HG03432 (cell line): ENCODE measurements around the gene CCDC89.
"Not testable (repeated sequence)": the region's sequence is repeated elsewhere in the genome, so short reads cannot be mapped to it uniquely, and the experiment has no call there.

Experiments
- ATAC-seq: cut with Tn5 transposase; IDR thresholded peaks from one replicate; pipeline ENCODE4 v1.9.1; 2021; ENCODE audit warnings: mild to moderate bottlenecking, moderate library complexity; ENCODE audit not compliant: unreplicated experiment

Gene CCDC89

DNA sequence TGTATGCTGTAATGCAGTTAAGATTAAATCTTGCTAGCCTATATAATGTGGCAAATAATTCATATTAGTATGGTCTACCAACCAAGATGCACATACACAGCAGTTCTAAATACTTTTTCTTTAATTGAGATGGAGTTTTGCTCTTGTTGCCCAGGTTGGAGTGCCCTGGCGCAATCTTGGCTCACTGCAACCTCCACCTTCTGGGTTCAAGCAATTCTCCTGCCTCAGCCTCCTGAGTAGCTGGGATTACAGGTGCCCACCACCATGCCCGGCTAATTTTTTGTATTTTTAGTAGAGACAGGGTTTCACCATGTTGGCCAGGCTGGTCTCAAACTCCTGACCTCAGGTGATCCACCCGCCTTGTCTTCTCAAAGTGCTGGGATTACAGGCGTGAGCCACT, 31.7 kb downstream of the CCDC89 start:
- ATAC-seq, result not testable (repeated sequence)

DNA sequence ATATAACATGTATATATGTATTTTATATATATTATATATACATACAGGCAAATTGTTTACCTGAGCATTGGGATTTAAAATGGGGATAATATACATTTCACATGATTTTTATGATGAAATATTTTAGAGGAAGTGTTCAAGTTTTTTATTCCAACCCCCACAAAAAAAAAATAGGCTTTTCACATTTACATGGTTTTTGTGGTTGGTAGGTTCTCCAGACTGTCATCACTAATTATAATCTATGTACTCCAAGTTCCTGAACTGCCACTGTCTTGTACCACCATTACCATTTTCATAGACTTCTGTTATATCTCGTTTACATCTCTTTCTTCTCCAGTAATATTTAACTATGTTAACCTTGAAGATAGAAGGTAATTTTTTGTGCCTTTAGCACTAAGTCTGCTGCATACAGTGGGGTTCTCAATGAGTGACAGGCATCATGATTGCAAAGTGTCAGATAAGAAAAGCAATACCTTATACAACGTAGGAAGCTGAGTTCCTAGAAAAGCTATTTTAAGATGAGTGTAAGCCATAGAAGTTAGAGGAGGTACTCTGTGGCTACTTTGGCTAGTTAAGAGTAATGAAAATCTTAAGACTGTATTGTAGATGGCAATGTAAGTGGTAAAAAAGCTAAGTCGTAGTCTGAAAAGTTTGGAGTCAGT, 33.1 kb downstream of the CCDC89 start:
- no peak for ATAC-seq

DNA sequence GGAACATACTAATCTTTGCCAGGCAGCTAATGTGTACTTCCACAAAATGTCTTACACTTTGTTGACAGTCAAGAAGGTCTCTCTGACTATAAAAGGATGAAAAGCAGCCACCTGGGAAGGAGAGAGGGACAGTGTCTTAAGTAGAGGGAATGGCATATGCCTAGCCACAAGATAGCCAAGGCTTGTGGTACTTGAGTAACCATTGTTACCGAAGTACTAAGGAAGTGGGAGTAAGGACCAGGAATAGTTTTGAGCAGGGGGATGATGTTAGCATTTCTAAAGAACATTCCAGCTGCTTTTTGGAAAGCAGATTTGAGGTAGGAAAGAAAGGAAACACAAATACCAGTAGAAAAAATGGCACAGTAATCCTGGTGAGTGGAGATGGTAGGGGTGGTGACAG, 34.9 kb downstream of the CCDC89 start:
- ATAC-seq, result no peak

DNA sequence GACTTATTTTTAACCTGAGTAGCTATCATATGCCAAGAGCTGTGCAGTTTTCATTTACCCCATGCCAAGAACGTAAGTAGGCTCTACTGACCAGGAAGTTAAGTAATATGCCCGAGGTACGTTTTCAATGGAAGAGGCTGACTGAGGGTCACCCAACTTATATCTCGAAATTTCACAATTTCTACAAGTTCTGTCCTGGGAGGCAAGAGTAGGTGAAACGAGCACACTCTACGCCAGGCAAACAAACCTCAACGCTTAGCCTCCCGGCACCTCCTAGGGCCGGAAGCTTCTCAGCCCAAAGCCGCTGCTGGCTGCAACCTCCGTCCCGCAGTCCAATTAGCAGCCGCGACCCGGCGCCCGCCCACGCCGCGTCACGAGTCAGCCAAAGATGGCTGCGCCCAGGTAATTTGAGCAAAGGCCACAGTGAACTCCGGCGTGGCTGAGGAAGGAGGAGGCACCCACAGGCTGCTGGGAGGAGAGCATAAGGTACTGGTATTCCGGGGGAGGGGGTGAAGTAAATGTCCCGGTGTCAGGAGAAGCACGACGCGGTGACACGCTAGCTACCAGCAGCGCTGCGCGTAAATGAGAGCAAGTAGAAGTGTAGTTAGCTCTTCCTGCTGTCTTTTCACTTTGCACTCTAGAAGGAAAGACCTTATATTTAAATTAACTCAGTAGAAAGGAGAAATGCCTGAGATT, 38.2 kb downstream of the CCDC89 start, which contains the start of gene TMEM126A:
TMEM126A (plus strand) TSS at position 364 of the 696 bp plus-strand sequence. CDS start 2,289 bp downstream, outside the sequence.
- ATAC-seq, result peak; percentile 100

DNA sequence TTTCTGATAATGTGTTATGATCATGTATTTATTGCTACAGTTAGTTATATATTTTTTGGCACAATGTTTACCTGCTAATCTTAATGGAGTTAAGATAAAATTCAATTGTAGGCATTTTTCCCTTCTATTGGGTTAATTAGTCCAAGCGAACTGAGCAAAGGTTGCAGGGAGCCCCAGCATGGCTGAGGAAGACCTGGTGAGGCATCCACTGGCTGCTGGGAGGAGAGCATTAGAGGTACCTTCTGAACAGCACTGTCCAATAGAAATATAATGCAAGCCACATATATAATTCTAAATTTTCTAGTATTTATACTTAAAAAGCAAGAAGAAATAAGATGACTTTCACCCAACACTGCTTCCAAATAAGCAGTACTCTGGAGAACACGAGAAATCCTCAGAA, 38.9 kb downstream of the CCDC89 start:
- no peak for ATAC-seq

DNA sequence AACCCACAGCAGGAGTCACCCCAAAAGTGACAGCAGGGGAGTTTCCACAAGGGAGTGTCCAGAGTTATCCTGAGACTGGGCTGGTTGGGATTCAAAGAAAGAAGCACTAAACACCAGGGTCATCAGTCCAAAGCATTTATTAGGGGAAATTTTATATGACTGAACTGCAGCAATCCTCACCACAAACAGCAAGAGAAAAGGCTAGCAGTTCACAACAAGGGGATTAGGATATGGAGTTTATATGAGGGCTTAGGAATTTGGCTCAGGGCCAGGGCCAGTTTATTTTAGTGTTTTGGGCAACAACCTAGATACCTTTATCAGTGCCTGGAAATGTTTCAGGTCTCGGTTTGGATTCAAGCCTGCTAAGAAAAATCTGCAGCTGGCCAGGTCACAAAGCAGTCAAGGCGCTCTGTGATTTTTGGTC, 42.8 kb downstream of the CCDC89 start:
- ATAC-seq, result no peak

DNA sequence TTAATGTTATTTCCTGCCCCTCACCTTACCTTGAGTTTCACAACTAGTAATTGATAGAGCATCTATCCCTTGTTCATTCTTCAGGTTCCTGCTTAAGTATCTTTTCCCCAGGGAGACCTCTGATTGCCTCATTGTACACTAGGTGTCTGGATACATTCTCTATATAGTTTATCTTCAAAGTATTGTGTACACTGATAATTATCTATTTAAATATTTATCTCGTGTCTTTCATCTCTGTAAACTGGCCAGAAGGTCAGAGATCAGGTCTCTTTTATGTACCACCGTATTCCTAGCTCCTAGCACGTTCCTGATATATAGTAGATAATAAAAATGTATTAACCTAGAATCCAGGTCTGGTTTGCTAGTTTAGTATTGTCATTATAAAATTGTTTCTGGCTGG, 51.2 kb downstream of the CCDC89 start:
- ATAC-seq, result no peak
